ENCODE measurements around the gene CIC. TPM values are rescaled to one million over a fixed set of nuclear protein-coding genes. Genes with fewer than 3 reads are reported as not detected.
A peak's percentile ranks its signal among the peaks of the same experiment; 100 is the strongest.

The CIC gene
- total and polyA plus RNA-seq, 9 of the 15 experiments (the other 6 are each of a cell fraction or from before 2014, with no cell fraction given): 0.07 to 44.7 (median 8.6) TPM

- TF ChIP-seq ZFP91 (CRISPR knock-in tag; IDR thresholded peaks at IDR 0.05) (0 out of 2 replicates have a peak, but pooled peaks have one; percentile 15), KAT8 (IDR thresholded peaks at IDR 0.05; ENCODE audit: low read depth) (no peak), MBD1 (CRISPR knock-in tag; IDR thresholded peaks at IDR 0.05) (no peak), ARID1B (IDR thresholded peaks at IDR 0.05) (no peak), HNRNPUL1 (IDR thresholded peaks at IDR 0.05; ENCODE audit: low read length) (no peak), ZNF518B (CRISPR knock-in tag; IDR thresholded peaks at IDR 0.05) (no peak), CBFA2T3 (IDR thresholded peaks at IDR 0.05) (no peak), RCOR1 (IDR thresholded peaks at IDR 0.05; ENCODE audit: borderline replicate concordance in 1 of 2, low read depth in 2 of 2, low read length in 2 of 2) (peak in 1 of 2 experiments; percentile 84; a peak in 2 of 4 replicates), ZNF830 (CRISPR knock-in tag; IDR thresholded peaks at IDR 0.05) (no peak), POLR3A (IDR thresholded peaks at IDR 0.05; ENCODE audit: borderline replicate concordance, extremely low read depth, insufficient read depth, insufficient read length) (no peak), CAMTA2 (CRISPR knock-in tag; conservative IDR thresholded peaks at IDR 0.05) (no peak), HCFC1 (IDR thresholded peaks at IDR 0.05; ENCODE audit: low read depth, low read length) (no peak), TBL1XR1 (IDR thresholded peaks at IDR 0.05; ENCODE audit: low read length in 2 of 2) (no peak), ARHGAP35 (IDR thresholded peaks at IDR 0.05; ENCODE audit: partially characterized antibody) (no peak), POLR2G (IDR thresholded peaks at IDR 0.05; ENCODE audit: low read depth, low read length) (no peak), FOXK2 (conservative IDR thresholded peaks at IDR 0.05 in 1 of 2, IDR thresholded peaks at IDR 0.05 in 1 of 2; ENCODE audit: low read depth in 2 of 2) (no peak)
- TF ChIP-seq, protein P1, sequence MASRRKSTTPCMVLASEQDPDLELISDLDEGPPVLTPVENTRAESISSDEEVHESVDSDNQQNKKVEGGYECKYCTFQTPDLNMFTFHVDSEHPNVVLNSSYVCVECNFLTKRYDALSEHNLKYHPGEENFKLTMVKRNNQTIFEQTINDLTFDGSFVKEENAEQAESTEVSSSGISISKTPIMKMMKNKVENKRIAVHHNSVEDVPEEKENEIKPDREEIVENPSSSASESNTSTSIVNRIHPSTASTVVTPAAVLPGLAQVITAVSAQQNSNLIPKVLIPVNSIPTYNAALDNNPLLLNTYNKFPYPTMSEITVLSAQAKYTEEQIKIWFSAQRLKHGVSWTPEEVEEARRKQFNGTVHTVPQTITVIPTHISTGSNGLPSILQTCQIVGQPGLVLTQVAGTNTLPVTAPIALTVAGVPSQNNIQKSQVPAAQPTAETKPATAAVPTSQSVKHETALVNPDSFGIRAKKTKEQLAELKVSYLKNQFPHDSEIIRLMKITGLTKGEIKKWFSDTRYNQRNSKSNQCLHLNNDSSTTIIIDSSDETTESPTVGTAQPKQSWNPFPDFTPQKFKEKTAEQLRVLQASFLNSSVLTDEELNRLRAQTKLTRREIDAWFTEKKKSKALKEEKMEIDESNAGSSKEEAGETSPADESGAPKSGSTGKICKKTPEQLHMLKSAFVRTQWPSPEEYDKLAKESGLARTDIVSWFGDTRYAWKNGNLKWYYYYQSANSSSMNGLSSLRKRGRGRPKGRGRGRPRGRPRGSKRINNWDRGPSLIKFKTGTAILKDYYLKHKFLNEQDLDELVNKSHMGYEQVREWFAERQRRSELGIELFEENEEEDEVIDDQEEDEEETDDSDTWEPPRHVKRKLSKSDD (conservative IDR thresholded peaks at IDR 0.05; ENCODE audit: low read length): no peak
Measured at GRCh38 chr19:42255766-42256745, 13.0 kb upstream of the CIC start (continued).
